ENCODE data around the gene ZNF496. TPM values are rescaled to one million over a fixed set of nuclear protein-coding genes. Genes with fewer than 3 reads are reported as not detected.

Gene ZNF496
- total RNA-seq, 1 donor from 2014 or later, result 32.1 TPM

DNA sequence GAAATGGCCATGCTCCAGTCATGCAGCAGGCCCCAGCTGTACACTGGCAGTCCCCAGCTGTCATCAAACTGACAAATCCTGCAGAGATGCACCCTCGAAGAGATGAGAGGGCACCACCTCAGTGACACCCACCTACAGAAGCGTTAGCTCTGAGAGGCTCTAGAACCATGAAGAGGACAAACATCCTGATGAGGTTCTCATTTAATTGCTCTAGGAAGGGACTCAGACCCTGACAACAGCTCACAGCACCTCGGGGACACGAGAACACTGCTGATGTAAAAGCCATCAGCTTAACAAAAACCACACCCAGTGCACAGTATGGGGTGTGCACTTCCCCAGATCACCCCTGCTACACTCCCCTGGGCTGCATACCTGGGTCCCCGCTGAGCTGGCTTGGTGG, 3.4 kb downstream of the ZNF496 start:
- no peak for DNase-seq

- no peak for DNase-seq
Measured at GRCh38 chr1:247326411-247327130, 5.1 kb downstream of the ZNF496 start.

GRCh38 chr1:247324923-247325322, 6.7 kb downstream of the ZNF496 start:
- no peak for DNase-seq

GRCh38 chr1:247324204-247324787, 7.4 kb downstream of the ZNF496 start:
- no peak for DNase-seq

DNA sequence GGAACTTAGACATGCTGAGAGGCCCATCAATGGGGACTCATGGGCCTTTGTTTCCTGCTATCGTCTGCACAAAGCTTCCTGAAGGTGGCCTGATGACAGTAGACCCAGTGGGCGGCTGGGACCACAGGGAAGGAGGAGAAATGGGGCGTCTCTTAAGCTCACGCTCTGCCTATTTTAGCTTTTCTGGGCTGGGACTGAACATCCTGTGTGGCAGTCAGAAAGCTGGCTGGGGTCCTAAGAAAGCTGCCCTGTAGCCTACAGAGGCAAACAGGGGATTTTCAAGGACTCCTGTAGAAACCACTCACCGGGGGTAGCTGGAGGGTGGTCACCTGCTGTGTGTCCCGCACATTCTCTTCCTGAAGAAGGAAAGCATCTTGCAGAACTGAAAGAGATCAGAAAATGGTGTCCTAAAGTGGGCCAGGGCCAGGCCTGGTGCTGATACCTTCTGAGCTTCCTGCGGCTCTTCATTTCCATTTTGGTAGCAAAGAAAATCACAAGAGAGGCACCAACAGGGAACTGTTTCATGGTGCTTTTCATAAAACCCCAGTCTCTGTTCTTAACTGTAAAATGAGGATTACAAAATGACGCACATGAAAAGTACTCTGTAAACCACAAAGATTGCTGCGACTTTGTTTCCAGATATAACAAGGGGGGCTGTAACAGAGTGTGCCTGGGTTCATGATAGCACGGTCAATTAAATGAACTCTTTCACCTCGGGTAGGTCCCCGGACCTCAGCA, 8.6 kb downstream of the ZNF496 start:
- DNase-seq, result no peak

GRCh38 chr1:247322442-247322841, 9.2 kb downstream of the ZNF496 start:
- no peak for DNase-seq

DNA sequence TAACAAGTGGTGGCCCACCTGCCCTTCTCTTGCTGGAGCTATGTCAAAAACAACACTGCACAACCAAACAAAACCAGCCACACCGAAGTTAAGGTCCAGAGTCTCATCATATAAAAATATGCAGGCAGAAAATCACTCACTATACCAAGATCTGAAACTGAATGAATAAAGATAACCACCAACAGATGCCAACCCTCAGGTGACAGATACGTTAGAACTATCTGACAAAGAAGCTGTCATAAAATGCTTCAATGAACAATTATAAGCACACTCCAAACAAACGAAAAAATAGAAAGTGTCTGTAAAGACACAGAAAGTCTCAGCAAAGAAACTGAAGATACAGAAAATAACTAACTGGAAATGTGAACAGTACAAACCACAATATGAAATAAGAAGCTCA, 14.0 kb downstream of the ZNF496 start:
- no peak for DNase-seq

DNA sequence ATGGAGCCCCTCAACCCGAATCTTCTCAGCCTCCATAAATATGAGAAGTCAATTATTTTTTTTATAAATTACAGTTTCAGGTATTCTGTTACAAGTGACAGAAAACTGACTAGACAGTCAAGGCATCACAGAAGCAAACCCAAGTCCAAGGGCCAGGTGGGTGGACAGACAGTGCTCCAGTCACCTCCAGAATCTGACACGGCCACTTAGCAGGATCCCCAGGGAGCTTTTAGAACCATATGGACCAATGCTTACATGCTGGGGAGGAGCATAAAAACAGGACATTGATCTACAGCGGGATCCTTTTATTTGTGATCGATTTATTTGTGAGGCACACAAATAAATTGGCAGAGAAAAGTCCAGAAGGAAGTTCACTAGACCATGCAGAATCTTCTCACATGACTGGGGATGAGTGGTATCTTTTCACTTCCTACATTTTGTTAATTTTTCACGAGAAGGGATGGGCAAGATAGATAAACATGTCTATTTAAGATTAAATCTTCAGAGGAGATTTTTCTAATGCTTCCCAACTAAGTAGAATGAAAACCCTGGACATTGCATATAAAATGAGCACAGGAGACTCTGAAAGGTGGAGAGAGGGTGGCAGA, 15.0 kb downstream of the ZNF496 start:
- no peak for DNase-seq

DNA sequence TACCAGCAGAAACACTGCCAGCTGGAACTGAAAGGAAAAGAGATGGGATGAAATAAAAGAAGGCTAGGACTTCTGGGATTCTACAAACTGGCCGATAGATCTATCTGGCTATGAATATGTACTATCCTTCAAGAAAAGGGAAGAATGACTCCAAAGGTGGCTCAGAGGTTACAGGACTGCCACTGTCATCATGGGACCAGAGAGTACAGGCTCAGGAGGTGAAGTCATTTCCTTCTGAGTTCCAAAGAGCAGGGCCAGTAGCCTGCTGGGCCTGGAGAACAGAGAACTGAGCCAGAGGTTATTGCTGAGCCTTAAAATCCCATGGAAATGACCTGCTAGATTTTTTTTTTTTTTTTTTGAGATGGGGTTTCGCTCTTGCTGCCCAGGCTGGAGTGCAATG, 27.6 kb downstream of the ZNF496 start:
- DNase-seq, result no peak

DNA sequence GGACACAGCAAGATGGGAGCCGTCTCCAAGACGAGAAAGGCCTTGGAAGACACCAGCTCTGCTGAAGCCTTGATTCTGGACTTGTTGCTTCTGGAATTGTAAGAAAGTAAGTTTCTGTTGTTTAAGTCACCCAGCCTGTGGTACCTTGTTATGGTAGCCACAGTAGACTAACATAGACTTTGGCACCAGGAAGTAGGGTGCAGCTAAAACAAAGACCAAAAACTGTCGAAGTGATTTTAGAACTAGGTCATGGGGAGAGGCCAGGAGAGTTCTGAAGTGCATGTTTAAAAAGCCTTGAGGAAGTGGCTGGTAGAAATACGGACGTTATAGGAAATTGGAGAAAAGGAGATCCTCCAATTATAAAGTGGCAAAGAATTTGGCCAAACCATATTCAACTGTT, 28.5 kb downstream of the ZNF496 start:
- DNase-seq, result no peak

GRCh38 chr1:247301176-247301540, 30.5 kb downstream of the ZNF496 start:
- DNase-seq, result no peak

- no peak for DNase-seq
Measured at GRCh38 chr1:247300491-247301175, 31.0 kb downstream of the ZNF496 start.

- no peak for DNase-seq
Measured at GRCh38 chr1:247299723-247300381, 31.8 kb downstream of the ZNF496 start.

GRCh38 chr1:247298701-247299100, 33.0 kb downstream of the ZNF496 start:
- DNase-seq, result no peak

GRCh38 chr1:247298124-247298481, 33.6 kb downstream of the ZNF496 start:
- DNase-seq, result no peak

GRCh38 chr1:247297263-247298123, 34.2 kb downstream of the ZNF496 start:
- no peak for DNase-seq

- DNase-seq, result no peak
Measured at GRCh38 chr1:247296599-247297180, 35.0 kb downstream of the ZNF496 start.

DNA sequence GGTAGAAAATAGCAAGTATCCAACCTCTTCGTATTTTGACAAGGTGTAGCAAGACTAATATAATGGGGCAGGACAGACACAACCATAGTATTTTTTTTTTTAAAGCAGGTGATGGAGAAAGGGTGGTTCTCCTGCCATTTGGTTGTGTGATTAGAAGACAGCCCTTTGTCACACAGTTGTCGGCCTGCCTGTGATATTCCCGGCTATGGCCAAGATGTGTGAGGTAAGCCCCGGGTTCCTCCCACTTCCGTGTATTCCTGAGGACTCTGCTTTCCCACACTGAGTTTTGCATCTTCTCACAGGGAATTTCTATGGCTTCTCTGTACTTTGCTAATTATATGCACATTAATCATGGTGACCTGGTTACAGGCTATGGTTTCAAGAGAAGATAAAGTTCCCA, 35.9 kb downstream of the ZNF496 start:
- DNase-seq, result no peak

GRCh38 chr1:247295274-247295684, 36.4 kb downstream of the ZNF496 start:
- no peak for DNase-seq

- DNase-seq, result no peak
Measured at GRCh38 chr1:247294282-247294681, 37.4 kb downstream of the ZNF496 start.

- no peak for DNase-seq
Measured at GRCh38 chr1:247293047-247293446, 38.6 kb downstream of the ZNF496 start.

Measured in tongue (tissue), 2 donors.